ENCODE results near the gene FBXO24.
A peak's percentile ranks its signal among the peaks of the same experiment; 100 is the strongest.

Gene FBXO24

GRCh38 chr7:100591596-100591995 is 5.5 kb downstream of the FBXO24 start:
- DNase-seq, result no peak

- DNase-seq, result no peak
Measured at GRCh38 chr7:100595188-100595587, 9.1 kb downstream of the FBXO24 start.

- no peak for DNase-seq
Measured at GRCh38 chr7:100598425-100598824, 12.3 kb downstream of the FBXO24 start.

GRCh38 chr7:100599911-100600729 is 14.0 kb downstream of the FBXO24 start:
- no peak for DNase-seq

GRCh38 chr7:100600730-100601038 is 14.6 kb downstream of the FBXO24 start:
- DNase-seq, result no peak

- peak; percentile 97 for DNase-seq
Measured at GRCh38 chr7:100602889-100603725, 17.0 kb downstream of the FBXO24 start.

GRCh38 chr7:100603726-100604027 is 17.5 kb downstream of the FBXO24 start:
- peak; percentile 52 for DNase-seq

- DNase-seq, result peak; percentile 86
Measured at GRCh38 chr7:100604028-100604975, 18.2 kb downstream of the FBXO24 start.

GRCh38 chr7:100604976-100605911 is 19.1 kb downstream of the FBXO24 start:
- no peak for DNase-seq

GRCh38 chr7:100606313-100606712 is 20.2 kb downstream of the FBXO24 start:
- DNase-seq, result no peak

- DNase-seq, result no peak
Measured at GRCh38 chr7:100607111-100607510, 21.0 kb downstream of the FBXO24 start.

GRCh38 chr7:100609958-100610357 is 23.8 kb downstream of the FBXO24 start:
- no peak for DNase-seq

- peak; percentile 99 for DNase-seq
Measured at GRCh38 chr7:100611983-100612729, 26.0 kb downstream of the FBXO24 start, which contains the start of gene MOSPD3. Gene MOSPD3, plus strand, starts transcription at chr7:100612540. Its CDS starts 252 bp downstream, at chr7:100612792.

GRCh38 chr7:100612730-100613390 is 26.7 kb downstream of the FBXO24 start:
- no peak for DNase-seq

- no peak for DNase-seq
Measured at GRCh38 chr7:100613412-100614175, 27.5 kb downstream of the FBXO24 start.

GRCh38 chr7:100614308-100614861 is 28.3 kb downstream of the FBXO24 start:
- no peak for DNase-seq

GRCh38 chr7:100620239-100620638 is 34.1 kb downstream of the FBXO24 start:
- no peak for DNase-seq

- no peak for DNase-seq
Measured at GRCh38 chr7:100620804-100621203, 34.7 kb downstream of the FBXO24 start.

GRCh38 chr7:100621554-100621953 is 35.4 kb downstream of the FBXO24 start:
- DNase-seq, result no peak

All from fibroblast of skin of abdomen (primary cell).